NCI-H526 (cell line): ENCODE measurements around the gene ST6GAL1.
"Not testable (repeated sequence)": the region's sequence is repeated elsewhere in the genome, so short reads cannot be mapped to it uniquely, and the experiment has no call there.

Source experiments
- DNase-seq, 2 experiments: peaks; one replicate each; lab custom pipeline; 2025; lab: John Stamatoyannopoulos, UW

Gene ST6GAL1, protein sequence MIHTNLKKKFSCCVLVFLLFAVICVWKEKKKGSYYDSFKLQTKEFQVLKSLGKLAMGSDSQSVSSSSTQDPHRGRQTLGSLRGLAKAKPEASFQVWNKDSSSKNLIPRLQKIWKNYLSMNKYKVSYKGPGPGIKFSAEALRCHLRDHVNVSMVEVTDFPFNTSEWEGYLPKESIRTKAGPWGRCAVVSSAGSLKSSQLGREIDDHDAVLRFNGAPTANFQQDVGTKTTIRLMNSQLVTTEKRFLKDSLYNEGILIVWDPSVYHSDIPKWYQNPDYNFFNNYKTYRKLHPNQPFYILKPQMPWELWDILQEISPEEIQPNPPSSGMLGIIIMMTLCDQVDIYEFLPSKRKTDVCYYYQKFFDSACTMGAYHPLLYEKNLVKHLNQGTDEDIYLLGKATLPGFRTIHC

DNA sequence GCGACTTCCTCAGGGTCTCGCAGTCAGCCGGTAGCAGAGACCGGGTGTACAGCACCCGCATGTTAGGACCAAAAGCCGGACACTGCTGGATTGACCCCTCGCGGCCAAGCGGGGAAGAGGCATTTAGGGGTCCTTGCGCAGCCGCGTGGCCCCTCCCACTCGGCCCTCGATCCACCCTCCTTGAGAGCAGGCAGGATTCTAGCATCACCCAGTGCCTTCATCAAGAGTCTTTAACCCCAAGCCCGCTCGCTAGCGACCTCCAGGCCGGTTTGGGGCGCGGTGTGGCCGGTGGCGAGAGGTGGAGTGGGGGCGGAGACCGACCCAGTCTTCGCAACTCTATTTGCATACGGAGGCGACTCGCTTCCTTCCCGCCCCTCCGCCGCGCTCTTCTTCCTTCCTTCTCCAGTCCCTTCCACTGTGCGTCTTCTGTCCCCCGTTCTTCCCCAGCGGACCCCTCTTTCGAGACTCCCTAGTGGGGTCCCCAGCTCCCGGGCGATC lies at the start of gene ST6GAL1:
Gene ST6GAL1 (plus strand): TSS at position 384 of the 498 bp plus-strand sequence. CDS start 112,178 bp downstream, outside the sequence.
- DNase-seq: peak in 1 of 2 experiments; percentile 49

DNA sequence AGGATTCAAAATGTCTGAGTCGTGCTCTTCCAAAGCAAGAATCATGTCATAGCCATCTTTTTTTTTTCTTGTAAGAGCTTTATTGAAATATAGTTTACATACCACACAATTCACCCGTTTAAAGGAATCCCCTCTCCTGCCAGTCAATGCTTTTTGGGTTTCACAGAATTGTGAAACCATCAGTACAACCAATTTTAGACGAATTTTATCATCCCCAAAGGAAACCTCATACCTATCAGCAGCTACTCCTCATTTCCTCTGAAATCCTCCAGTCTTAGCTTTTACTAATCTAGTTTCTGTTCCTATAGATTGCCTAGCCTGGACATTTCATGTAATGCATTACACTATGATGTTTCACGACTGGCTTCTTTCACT lies 48.2 kb upstream of the ST6GAL1 start:
- DNase-seq: no peak

- no peak for DNase-seq
These were observed 47.2 kb upstream of the ST6GAL1 start for GRCh38 chr3:186882881-186883685.

DNA sequence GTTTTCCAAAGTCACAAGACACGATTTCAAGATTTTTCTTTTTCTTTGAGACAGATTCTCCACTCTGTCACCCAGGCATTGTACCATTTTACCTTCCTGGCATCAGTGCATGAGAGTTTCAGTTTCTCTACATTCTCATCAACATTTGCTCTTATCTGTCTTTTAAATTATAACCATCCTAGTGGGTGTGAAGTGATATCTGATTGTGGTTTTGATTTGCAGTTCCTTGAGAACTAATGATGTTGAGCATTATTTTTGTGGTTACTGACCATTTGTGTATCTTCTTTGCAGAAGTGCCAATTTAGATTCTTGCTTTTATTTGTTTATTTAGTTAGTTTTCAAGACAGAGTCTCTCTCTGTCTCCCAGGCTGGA lies 46.7 kb upstream of the ST6GAL1 start:
- no peak for DNase-seq

DNA sequence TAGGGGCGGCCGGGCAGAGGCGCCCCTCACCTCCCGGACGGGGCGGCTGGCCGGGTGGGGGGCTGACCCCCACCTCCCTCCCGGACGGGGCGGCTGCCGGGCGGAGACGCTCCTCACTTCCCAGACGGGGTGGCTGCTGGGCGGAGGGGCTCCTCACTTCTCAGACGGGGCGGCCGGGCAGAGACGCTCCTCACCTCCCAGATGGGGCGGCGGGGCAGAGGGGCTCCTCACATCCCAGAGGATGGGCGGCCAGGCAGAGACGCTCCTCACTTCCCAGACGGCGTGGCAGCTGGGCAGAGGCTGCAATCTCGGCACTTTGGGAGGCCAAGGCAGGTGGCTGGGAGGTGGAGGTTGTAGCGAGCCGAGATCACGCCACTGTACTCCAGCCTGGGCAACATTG lies 45.5 kb upstream of the ST6GAL1 start:
- DNase-seq: not testable (repeated sequence)

DNA sequence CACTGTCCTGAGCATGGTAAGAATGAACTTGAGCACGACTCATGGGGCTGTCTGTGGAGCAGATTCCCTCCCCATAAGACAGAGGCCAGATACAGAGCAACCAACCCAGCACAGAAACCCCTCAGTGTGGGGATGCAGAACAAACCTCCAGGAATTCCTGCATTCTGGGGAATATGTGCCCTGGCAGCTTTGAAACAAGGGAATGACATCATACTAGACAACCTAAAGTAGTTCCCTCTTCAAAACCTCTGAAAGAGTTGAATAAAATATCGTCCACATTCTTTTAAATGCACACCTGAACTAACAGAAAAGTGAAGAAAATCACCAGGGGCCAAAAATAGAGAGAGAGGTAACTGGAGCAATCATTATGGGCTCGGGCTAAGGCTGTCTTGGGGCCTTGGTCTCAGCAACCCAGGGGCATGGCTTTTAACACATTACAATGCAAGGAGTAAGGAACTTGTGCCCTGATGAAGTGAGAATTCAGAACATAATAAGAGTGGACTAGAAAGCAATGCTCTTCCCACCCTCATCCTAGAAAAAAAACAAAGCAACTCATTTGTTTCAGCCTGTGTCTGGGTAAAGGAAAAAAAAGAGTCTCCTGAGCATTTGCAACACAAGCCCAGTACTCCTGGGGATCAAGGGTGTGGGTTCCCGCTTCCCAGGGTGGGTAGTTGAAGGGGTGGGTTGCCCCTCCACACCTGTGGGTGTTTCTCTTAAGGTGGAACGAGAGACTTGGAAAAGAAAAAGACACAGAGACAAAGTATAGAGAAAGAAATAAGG lies 43.9 kb upstream of the ST6GAL1 start:
- no peak for DNase-seq

- DNase-seq: not testable (repeated sequence)
These were observed 42.8 kb upstream of the ST6GAL1 start for GRCh38 chr3:186887507-186887938.

GRCh38 chr3:186888569-186888968 lies 41.8 kb upstream of the ST6GAL1 start:
- DNase-seq: peak in 1 of 2 experiments; percentile 1

- DNase-seq: not testable (repeated sequence)
These were observed 40.6 kb upstream of the ST6GAL1 start for GRCh38 chr3:186889698-186890097.

GRCh38 chr3:186890911-186891310 lies 39.4 kb upstream of the ST6GAL1 start:
- no peak for DNase-seq

GRCh38 chr3:186893071-186893470 lies 37.3 kb upstream of the ST6GAL1 start:
- DNase-seq: not testable (repeated sequence)

GRCh38 chr3:186895406-186895805 lies 34.9 kb upstream of the ST6GAL1 start:
- no peak for DNase-seq

DNA sequence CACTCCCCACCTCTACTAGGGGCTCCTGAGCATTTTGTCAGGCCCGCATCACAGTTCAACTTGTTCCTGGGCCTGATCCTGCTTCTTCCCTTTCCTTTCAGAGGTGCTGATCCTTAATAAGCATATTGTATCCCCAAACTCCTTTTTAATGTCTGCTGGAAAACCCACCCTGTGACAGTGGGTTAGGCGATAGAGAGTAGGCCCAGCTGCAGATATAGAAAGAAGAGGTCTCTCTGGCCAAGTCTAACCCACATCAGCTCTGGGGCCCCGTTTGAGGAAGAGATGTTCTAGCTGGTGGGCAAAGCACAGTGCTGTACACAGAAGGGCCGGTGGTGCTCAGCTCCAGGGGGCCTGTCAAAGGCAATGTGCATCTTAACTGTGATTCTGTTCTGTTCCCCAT lies 34.3 kb upstream of the ST6GAL1 start:
- DNase-seq: no peak

DNA sequence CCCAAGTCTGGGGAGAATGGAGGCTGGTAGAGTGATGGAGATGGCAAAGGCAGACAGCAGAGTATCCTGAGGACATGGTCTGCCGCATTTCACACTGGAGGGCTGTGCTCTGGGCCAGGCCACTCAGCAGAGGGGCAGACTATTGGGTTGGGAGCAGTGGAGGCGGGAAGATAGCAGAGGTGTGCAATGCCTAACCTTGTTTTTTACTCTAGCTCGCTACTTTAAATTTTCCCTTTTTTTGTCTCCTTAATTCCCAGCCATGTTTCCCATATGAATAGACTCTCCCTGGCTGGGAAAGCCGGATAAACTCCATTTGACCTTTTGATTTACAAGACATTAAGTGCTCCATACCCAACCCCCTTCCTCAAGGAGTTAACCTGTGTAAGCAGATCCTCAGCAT lies 33.5 kb upstream of the ST6GAL1 start:
- DNase-seq: no peak

- DNase-seq: no peak
These were observed 29.1 kb upstream of the ST6GAL1 start for GRCh38 chr3:186901135-186901734.

- no peak for DNase-seq
These were observed 28.2 kb upstream of the ST6GAL1 start for GRCh38 chr3:186902154-186902553.

DNA sequence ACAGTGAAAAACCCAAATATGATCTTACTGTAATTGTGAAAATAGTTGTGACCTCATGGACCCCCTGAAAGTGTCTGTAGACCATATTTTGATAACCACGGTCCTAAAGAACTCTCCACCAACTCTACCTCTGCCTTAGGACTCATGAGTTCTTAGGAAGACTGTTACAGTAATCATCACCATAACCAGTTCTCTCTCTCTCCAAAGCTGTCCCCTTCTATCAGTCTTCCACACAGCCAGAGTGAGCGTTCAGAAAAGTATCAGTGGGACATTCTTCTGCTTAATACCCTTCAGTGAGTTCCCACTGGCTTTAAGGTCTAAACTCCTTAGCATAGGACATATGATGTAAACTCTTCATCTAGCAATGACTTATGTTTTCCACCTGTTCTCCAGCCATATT lies 27.6 kb upstream of the ST6GAL1 start:
- no peak for DNase-seq

GRCh38 chr3:186903676-186904075 lies 26.6 kb upstream of the ST6GAL1 start:
- DNase-seq: not testable (repeated sequence)

DNA sequence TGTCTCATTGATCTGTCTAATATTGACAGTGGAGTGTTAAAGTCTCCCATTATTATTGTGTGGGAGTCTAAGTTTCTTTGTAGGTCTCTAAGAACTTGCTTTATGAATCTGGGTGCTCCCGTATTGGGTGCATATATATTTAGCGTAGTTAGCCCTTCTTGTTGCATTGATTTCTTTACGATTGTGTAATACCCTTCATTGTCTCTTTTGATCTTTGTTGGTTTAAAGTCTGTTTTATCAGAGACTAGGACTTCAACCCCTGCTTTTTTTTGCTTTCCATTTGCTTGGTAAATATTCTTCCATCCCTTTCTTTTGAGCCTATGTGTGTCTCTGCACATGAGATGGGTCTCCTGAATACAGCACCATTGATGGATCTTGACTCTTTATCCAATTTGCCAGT lies 23.3 kb upstream of the ST6GAL1 start:
- DNase-seq: not testable (repeated sequence)

GRCh38 chr3:186909078-186909853 lies 21.1 kb upstream of the ST6GAL1 start:
- no peak for DNase-seq
